Calu3 (cell line): ENCODE data around the gene GGTA1. TPM values are rescaled to one million over a fixed set of nuclear protein-coding genes. Genes with fewer than 3 reads are reported as not detected.

Source experiments
- BruUV-seq: library from RNA; stranded (reverse); fragments of 400-500 nt; replicated peaks from 2 replicates; lab custom pipeline; 2021; lab: Mats Ljungman, UMichigan
- CTCF ChIA-PET: fragments of 300-600 bp; sonication (Branson Sonifier 250); formaldehyde crosslinking; loops from one replicate; lab custom pipeline; 2022; ENCODE audit warnings: antibody characterized with exemption; lab: Charles Lee
- DNase-seq: peaks from one replicate; pipeline ENCODE4 v3.0.0; 2022
- H3K27ac Mint-ChIP-seq: one replicate; pipeline ENCODE4 v1.8.0; 2022; ENCODE audit warnings: mixed read lengths; ENCODE audit not compliant: unreplicated experiment
- H3K27me3 Mint-ChIP-seq: one replicate; pipeline ENCODE4 v1.8.0; 2022; ENCODE audit warnings: mixed read lengths; ENCODE audit not compliant: unreplicated experiment
- H3K36me3 Mint-ChIP-seq: one replicate; pipeline ENCODE4 v1.8.0; 2022; ENCODE audit warnings: mild to moderate bottlenecking, moderate library complexity, mixed read lengths; ENCODE audit not compliant: insufficient read depth, unreplicated experiment
- H3K4me1 Mint-ChIP-seq: one replicate; pipeline ENCODE4 v1.8.0; 2022; ENCODE audit warnings: mild to moderate bottlenecking, low read depth, mixed read lengths; ENCODE audit not compliant: unreplicated experiment
- H3K4me3 Mint-ChIP-seq: one replicate; pipeline ENCODE4 v1.8.0; 2022; ENCODE audit warnings: mild to moderate bottlenecking, low read depth, moderate library complexity, mixed read lengths; ENCODE audit not compliant: unreplicated experiment
- H3K9me3 Mint-ChIP-seq: one replicate; pipeline ENCODE4 v1.8.0; 2022; ENCODE audit warnings: low read depth, mixed read lengths; ENCODE audit not compliant: unreplicated experiment
- intact Hi-C: fragments of 100-400 bp; cut with micrococcal nuclease; formaldehyde crosslinking; loops from one replicate; pipeline ENCODE4 v1.10.0; 2022; ENCODE audit not compliant: unreplicated experiment
- total RNA-seq: library from RNA; stranded (reverse); gene quantifications from 2 replicates; pipeline ENCODE4 v1.2.3, GENCODE V29; 2022
- TF ChIP-seq, protein P1 (sequence below): fragments of 200-600 bp; IDR thresholded peaks from one replicate; pipeline ENCODE4 v1.8.0; 2022; ENCODE audit warnings: antibody characterized with exemption; ENCODE audit not compliant: unreplicated experiment

Gene GGTA1
- total RNA-seq, 1 experiment from 2014 or later = not detected

DNA sequence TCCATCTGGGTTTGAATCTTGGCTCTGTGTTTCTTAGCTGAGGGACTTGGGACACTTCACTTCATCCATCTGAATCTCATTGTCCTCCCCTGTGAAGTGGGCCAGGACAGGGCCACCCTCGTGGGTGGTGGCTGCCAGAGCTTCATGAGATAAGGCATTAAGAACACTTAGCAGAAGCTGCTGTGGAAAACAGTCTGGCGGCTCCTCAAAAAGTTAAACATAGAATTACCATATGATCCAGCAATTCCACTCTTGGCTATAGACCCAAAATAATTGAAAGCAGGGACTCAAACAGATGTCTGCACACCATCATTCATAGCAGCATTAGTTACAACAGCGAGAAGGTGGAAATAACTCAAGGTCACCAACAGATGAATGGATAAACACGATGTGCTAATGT lies 42.4 kb upstream of the GGTA1 start:
- TF ChIP-seq, protein P1, sequence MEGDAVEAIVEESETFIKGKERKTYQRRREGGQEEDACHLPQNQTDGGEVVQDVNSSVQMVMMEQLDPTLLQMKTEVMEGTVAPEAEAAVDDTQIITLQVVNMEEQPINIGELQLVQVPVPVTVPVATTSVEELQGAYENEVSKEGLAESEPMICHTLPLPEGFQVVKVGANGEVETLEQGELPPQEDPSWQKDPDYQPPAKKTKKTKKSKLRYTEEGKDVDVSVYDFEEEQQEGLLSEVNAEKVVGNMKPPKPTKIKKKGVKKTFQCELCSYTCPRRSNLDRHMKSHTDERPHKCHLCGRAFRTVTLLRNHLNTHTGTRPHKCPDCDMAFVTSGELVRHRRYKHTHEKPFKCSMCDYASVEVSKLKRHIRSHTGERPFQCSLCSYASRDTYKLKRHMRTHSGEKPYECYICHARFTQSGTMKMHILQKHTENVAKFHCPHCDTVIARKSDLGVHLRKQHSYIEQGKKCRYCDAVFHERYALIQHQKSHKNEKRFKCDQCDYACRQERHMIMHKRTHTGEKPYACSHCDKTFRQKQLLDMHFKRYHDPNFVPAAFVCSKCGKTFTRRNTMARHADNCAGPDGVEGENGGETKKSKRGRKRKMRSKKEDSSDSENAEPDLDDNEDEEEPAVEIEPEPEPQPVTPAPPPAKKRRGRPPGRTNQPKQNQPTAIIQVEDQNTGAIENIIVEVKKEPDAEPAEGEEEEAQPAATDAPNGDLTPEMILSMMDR = no peak
- no peaks in the 10 kb centered on the region for H3K9me3 Mint-ChIP-seq
- CTCF ChIA-PET = no interaction called here
- H3K36me3 Mint-ChIP-seq = no peaks in the 10 kb centered on the region
- no peak for DNase-seq
- H3K27ac Mint-ChIP-seq = no peak overlapping the region
- intact Hi-C loops = loop anchor here (10.0 kb wide), 3 partner anchors 453 to 813 kb away; partner anchors contain the start of gene TTLL11
- BruUV-seq = no TSS peak
- H3K4me1 Mint-ChIP-seq = no peaks in the 10 kb centered on the region
- H3K4me3 Mint-ChIP-seq = no peak overlapping the region
- peaks cover 16% of the 10 kb centered on the region for H3K27me3 Mint-ChIP-seq

DNA sequence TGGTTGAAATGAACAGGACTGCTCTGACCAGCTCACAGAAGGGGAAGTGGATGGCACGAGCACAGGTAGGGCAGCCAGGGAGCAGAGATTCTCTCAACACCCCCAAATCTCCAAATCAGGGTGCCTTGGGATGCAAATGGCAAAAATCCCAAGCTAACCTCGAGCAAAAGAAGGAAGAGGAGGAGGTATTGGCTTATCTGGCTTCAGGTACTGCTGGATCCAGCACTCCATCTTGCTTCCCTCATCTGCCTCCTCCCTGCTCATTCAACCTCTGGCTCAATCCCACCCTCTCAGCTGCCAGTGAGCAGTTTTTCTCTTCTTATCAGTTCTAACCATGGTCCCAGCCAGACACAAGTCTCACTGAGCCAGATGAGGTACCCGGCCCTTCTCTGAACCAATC lies 41.6 kb upstream of the GGTA1 start:
- CTCF ChIA-PET = no interaction called here
- H3K4me3 Mint-ChIP-seq = no peak overlapping the region
- H3K4me1 Mint-ChIP-seq = no peaks in the 10 kb centered on the region
- TF ChIP-seq, protein P1 = no peak
- no peak for DNase-seq
- H3K27ac Mint-ChIP-seq = no peak overlapping the region
- H3K27me3 Mint-ChIP-seq = peaks cover 16% of the 10 kb centered on the region
- BruUV-seq = no TSS peak
- no peaks in the 10 kb centered on the region for H3K36me3 Mint-ChIP-seq
- no peaks in the 10 kb centered on the region for H3K9me3 Mint-ChIP-seq
- intact Hi-C loops = loop anchor here (10.0 kb wide), 3 partner anchors 454 to 814 kb away; partner anchors contain the start of gene TTLL11

DNA sequence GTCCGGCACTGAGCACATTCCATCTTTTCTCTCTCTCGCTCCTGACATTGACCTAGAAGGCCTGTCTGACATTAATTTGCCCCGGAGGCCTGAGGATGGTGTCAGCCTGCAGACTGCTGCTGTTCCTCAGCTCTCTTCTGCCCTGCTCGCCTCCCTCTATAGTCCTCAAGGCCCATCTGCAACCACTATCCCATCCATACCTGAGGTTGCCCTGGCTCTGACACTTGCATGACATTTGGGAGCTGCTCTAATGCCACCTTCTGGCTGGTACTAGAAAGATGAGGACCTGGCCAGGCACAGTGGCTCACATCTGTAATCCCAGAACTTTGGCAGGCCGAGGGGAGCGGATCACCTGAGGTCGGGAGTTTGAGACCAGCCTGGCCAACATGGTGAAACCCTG lies 38.6 kb upstream of the GGTA1 start:
- BruUV-seq = no TSS peak
- no peak for DNase-seq
- CTCF ChIA-PET = no interaction called here

DNA sequence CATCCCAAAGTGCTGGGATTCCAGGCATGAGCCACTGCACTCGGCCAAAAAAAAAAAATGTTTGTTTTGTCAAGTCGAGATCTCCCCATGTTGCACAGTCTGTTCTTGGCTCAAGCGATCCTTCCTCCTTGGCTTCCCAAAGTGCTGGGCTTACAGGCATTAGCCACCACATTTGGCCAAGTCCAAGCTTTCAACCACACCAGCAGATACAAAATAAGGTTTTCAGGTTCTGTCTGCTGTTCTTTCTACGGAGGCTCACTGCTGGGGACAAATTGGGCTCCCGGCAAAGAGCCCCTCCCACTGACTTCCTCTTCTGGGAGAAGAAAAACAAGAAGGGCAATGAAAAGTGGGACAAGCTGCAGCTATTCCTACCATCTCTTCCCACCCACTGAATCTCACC lies 37.6 kb upstream of the GGTA1 start:
- intact Hi-C loops = no loop called here
- Mint-ChIP-seq H3K4me3 (no peak overlapping the region), H3K9me3 (no peaks in the 10 kb centered on the region), H3K27me3 (peaks cover 42% of the 10 kb centered on the region), H3K4me1 (no peaks in the 10 kb centered on the region), H3K36me3 (no peaks in the 10 kb centered on the region), H3K27ac (no peak overlapping the region)
- TF ChIP-seq, protein P1 = no peak
- BruUV-seq = no TSS peak
- no peak for DNase-seq
- CTCF ChIA-PET = interaction anchor here (0.5 to 0.7 kb wide), 2 partner anchors 28 to 178 kb away, joined by 3 read pairs; no protein-coding TSS in a partner anchor

More for the DNA sequence above, 38.6 kb upstream of the GGTA1 start:
- Mint-ChIP-seq H3K4me3 (no peak overlapping the region), H3K4me1 (no peaks in the 10 kb centered on the region), H3K36me3 (no peaks in the 10 kb centered on the region), H3K27ac (no peak overlapping the region), H3K27me3 (peaks cover 35% of the 10 kb centered on the region), H3K9me3 (no peaks in the 10 kb centered on the region)
- TF ChIP-seq, protein P1 = no peak
- intact Hi-C loops = no loop called here
